HG02870 (cell line): ENCODE data around the gene IRF2.
A peak's percentile ranks its signal among the peaks of the same experiment; 100 is the strongest.

Source experiments
- ATAC-seq: cut with Tn5 transposase; IDR thresholded peaks from one replicate; pipeline ENCODE4 v1.9.1; 2021; ENCODE audit warnings: mild to moderate bottlenecking, moderate library complexity; ENCODE audit not compliant: unreplicated experiment

IRF2 gene

GRCh38 chr4:184410748-184411147 lies 63.6 kb downstream of the IRF2 start:
- no peak for ATAC-seq

- peak; percentile 58 for ATAC-seq
These were observed 64.2 kb downstream of the IRF2 start for GRCh38 chr4:184409911-184410692.

GRCh38 chr4:184409502-184409901 lies 64.8 kb downstream of the IRF2 start:
- ATAC-seq, result no peak

GRCh38 chr4:184408684-184409081 lies 65.7 kb downstream of the IRF2 start:
- ATAC-seq, result no peak

- no peak for ATAC-seq
These were observed 66.2 kb downstream of the IRF2 start for GRCh38 chr4:184408021-184408683.

GRCh38 chr4:184406958-184407391 lies 67.4 kb downstream of the IRF2 start:
- ATAC-seq, result no peak

GRCh38 chr4:184404047-184404446 lies 70.3 kb downstream of the IRF2 start:
- ATAC-seq, result no peak

- ATAC-seq, result no peak
These were observed 71.0 kb downstream of the IRF2 start for GRCh38 chr4:184403384-184403781.

- ATAC-seq, result no peak
These were observed 71.5 kb downstream of the IRF2 start for GRCh38 chr4:184402740-184403383.

GRCh38 chr4:184402239-184402638 lies 72.1 kb downstream of the IRF2 start:
- no peak for ATAC-seq

GRCh38 chr4:184401397-184402171 lies 72.8 kb downstream of the IRF2 start:
- no peak for ATAC-seq

- ATAC-seq, result no peak
These were observed 73.5 kb downstream of the IRF2 start for GRCh38 chr4:184400891-184401290.

- ATAC-seq, result no peak
These were observed 73.9 kb downstream of the IRF2 start for GRCh38 chr4:184400375-184400870.

GRCh38 chr4:184399512-184399908 lies 74.8 kb downstream of the IRF2 start:
- ATAC-seq, result no peak

GRCh38 chr4:184398741-184399511 lies 75.4 kb downstream of the IRF2 start:
- ATAC-seq, result no peak

GRCh38 chr4:184397516-184398163 lies 76.7 kb downstream of the IRF2 start:
- ATAC-seq, result no peak

GRCh38 chr4:184396570-184397515 lies 77.5 kb downstream of the IRF2 start:
- ATAC-seq, result no peak

GRCh38 chr4:184395971-184396391 lies 78.4 kb downstream of the IRF2 start:
- ATAC-seq, result peak; percentile 79
